ENCODE measurements around the gene GAK. TPM values are rescaled to one million over a fixed set of nuclear protein-coding genes. Genes with fewer than 3 reads are reported as not detected.

Gene GAK
- total RNA-seq, 4 donors from 2014 or later: 34.9 to 48.3 (median 44.5) TPM

- Histone ChIP-seq H3K27me3 (no peaks in the 10 kb centered on the region), H3K9me3 (no peaks in the 10 kb centered on the region), H3K36me3 (peaks cover 0 to 14% of the 10 kb centered on the region in 2 donors), H3K4me1 (no peaks in the 10 kb centered on the region), H3K4me3 (no peak overlapping the region), H3K27ac (no peak overlapping the region)
- ATAC-seq (no peak), DNase-seq (no peak)
- intact Hi-C loops (cut with DNase I; ENCODE audit: low total_unique reads) (no loop called here), in situ Hi-C loops (cut with MboI; ENCODE audit: low sequenced_read_pairs in 4 of 4) (no loop called here)
- no peak for TF ChIP-seq POLR2A (IDR thresholded peaks at IDR 0.05)
- no peak for TF ChIP-seq CTCF (IDR thresholded peaks at IDR 0.05 in 4 of 5, conservative IDR thresholded peaks at IDR 0.05 in 1 of 5)
Measured at GRCh38 chr4:845233-845835, 86.8 kb downstream of the GAK start.

- in situ Hi-C loops (cut with MboI; ENCODE audit: low sequenced_read_pairs in 4 of 4) (no loop called here), intact Hi-C loops (cut with DNase I; ENCODE audit: low total_unique reads) (no loop called here)
- DNase-seq: no peak
- TF ChIP-seq POLR2A (IDR thresholded peaks at IDR 0.05): no peak
- no peak for TF ChIP-seq CTCF (IDR thresholded peaks at IDR 0.05 in 4 of 5, conservative IDR thresholded peaks at IDR 0.05 in 1 of 5)
- Histone ChIP-seq H3K4me1 (no peaks in the 10 kb centered on the region), H3K27me3 (no peaks in the 10 kb centered on the region), H3K4me3 (no peak overlapping the region), H3K9me3 (no peaks in the 10 kb centered on the region), H3K36me3 (peaks cover 0 to 9% of the 10 kb centered on the region in 2 donors), H3K27ac (no peak overlapping the region)
- ATAC-seq: no peak
Measured at GRCh38 chr4:844752-845232, 87.3 kb downstream of the GAK start.

- in situ Hi-C loops (cut with MboI; ENCODE audit: low sequenced_read_pairs in 4 of 4): no loop called here
Measured at GRCh38 chr4:839675-840443, 92.3 kb downstream of the GAK start.

GRCh38 chr4:837772-838171, 94.3 kb downstream of the GAK start:
- Histone ChIP-seq H3K9me3 (peaks cover 0 to 15% (median 10%) of the 10 kb centered on the region in 3 donors), H3K4me1 (no peaks in the 10 kb centered on the region), H3K27ac (no peak overlapping the region), H3K27me3 (peaks cover 1 to 6% (median 5%) of the 10 kb centered on the region in 3 donors), H3K4me3 (no peak overlapping the region), H3K36me3 (no peaks in the 10 kb centered on the region)
- intact Hi-C loops (cut with DNase I; ENCODE audit: low total_unique reads) (no loop called here), in situ Hi-C loops (cut with MboI; ENCODE audit: low sequenced_read_pairs in 4 of 4) (no loop called here)
- ATAC-seq (no peak), DNase-seq (no peak)
- TF ChIP-seq POLR2A (IDR thresholded peaks at IDR 0.05): no peak
- TF ChIP-seq CTCF (IDR thresholded peaks at IDR 0.05 in 4 of 5, conservative IDR thresholded peaks at IDR 0.05 in 1 of 5): no peak

More at GRCh38 chr4:839675-840443, 92.3 kb downstream of the GAK start:
- no peak for TF ChIP-seq POLR2A (IDR thresholded peaks at IDR 0.05)
- no peak for TF ChIP-seq CTCF (IDR thresholded peaks at IDR 0.05 in 4 of 5, conservative IDR thresholded peaks at IDR 0.05 in 1 of 5)
- intact Hi-C loops (cut with DNase I; ENCODE audit: low total_unique reads): no loop called here
- Histone ChIP-seq H3K27ac (no peak overlapping the region), H3K9me3 (peaks cover 0 to 15% (median 10%) of the 10 kb centered on the region in 3 donors), H3K27me3 (peaks cover 0 to 3% (median 0%) of the 10 kb centered on the region in 3 donors), H3K4me1 (no peaks in the 10 kb centered on the region), H3K4me3 (no peak overlapping the region), H3K36me3 (no peaks in the 10 kb centered on the region)
- no peak for ATAC-seq
- DNase-seq: no peak

Measured in gastrocnemius medialis (tissue), 4 donors.